ENCODE measurements around the gene CAND2. TPM values are rescaled to one million over a fixed set of nuclear protein-coding genes. Genes with fewer than 3 reads are reported as not detected.

The CAND2 gene
- total and polyA plus RNA-seq, 9 donors: 3.5 to 25.1 (median 16.6) TPM

GRCh38 chr3:12810013-12810780, 13.7 kb downstream of the CAND2 start:
- peak overlapping the region; percentile 38 for H3K4me3 ChIP-seq
- H3K36me3 ChIP-seq: no peaks in the 10 kb centered on the region
- no peaks in the 10 kb centered on the region for H3K9me3 ChIP-seq
- H3K27ac ChIP-seq: peak overlapping the region; percentile 60 to 65
- H3K27me3 ChIP-seq: no peaks in the 10 kb centered on the region
- TF ChIP-seq CTCF (IDR thresholded peaks at IDR 0.05) (peak; percentile 71 to 99 (median 91)), POLR2A (IDR thresholded peaks at IDR 0.05) (peak; percentile 47), EP300 (IDR thresholded peaks at IDR 0.05) (no peak)
- 0 to 2% (median 0%) methylated on average over 26 to 50 of the region's 50 CpGs for WGBS, 3 donors
- DNase-seq: peak; percentile 98 to 99 (median 98)
- intact Hi-C loops (cut with DNase I): no loop called here
- H3K4me1 ChIP-seq (ENCODE audit: insufficient read depth): no peaks in the 10 kb centered on the region

GRCh38 chr3:12810961-12811360, 14.5 kb downstream of the CAND2 start:
- DNase-seq: no peak
- H3K27ac ChIP-seq: peak overlapping the region in 1 of 2 donors; percentile 65
- 71 to 79% (median 77%) methylated on average over 5 of the region's 5 CpGs for WGBS, 3 donors
- no peaks in the 10 kb centered on the region for H3K4me1 ChIP-seq (ENCODE audit: insufficient read depth)
- intact Hi-C loops (cut with DNase I): no loop called here
- H3K9me3 ChIP-seq: no peaks in the 10 kb centered on the region
- H3K36me3 ChIP-seq: no peaks in the 10 kb centered on the region
- TF ChIP-seq EP300 (IDR thresholded peaks at IDR 0.05) (no peak), POLR2A (IDR thresholded peaks at IDR 0.05) (no peak), CTCF (IDR thresholded peaks at IDR 0.05) (no peak)
- no peak overlapping the region for H3K4me3 ChIP-seq
- H3K27me3 ChIP-seq: no peaks in the 10 kb centered on the region

GRCh38 chr3:12812812-12813211, 16.3 kb downstream of the CAND2 start:
- Histone ChIP-seq H3K4me1 (ENCODE audit: insufficient read depth) (no peaks in the 10 kb centered on the region), H3K9me3 (no peaks in the 10 kb centered on the region), H3K27me3 (no peaks in the 10 kb centered on the region), H3K27ac (no peak overlapping the region), H3K36me3 (no peaks in the 10 kb centered on the region), H3K4me3 (no peak overlapping the region)
- no peak for DNase-seq
- intact Hi-C loops (cut with DNase I): no loop called here
- 91 to 96% (median 92%) methylated on average over 3 of the region's 3 CpGs for WGBS, 3 donors
- no peak for TF ChIP-seq POLR2A (IDR thresholded peaks at IDR 0.05)
- no peak for TF ChIP-seq CTCF (IDR thresholded peaks at IDR 0.05)
- no peak for TF ChIP-seq EP300 (IDR thresholded peaks at IDR 0.05)

- no peak for DNase-seq
- intact Hi-C loops (cut with DNase I): no loop called here
- H3K36me3 ChIP-seq: no peaks in the 10 kb centered on the region
- H3K27me3 ChIP-seq: no peaks in the 10 kb centered on the region
- no peak overlapping the region for H3K27ac ChIP-seq
- no peaks in the 10 kb centered on the region for H3K4me1 ChIP-seq (ENCODE audit: insufficient read depth)
- WGBS, 3 donors: 91 to 96% (median 92%) methylated on average over 6 of the region's 6 CpGs
- H3K4me3 ChIP-seq: no peak overlapping the region
- H3K9me3 ChIP-seq: no peaks in the 10 kb centered on the region
- TF ChIP-seq POLR2A (IDR thresholded peaks at IDR 0.05) (no peak), EP300 (IDR thresholded peaks at IDR 0.05) (no peak), CTCF (IDR thresholded peaks at IDR 0.05) (no peak)
These were observed 17.5 kb downstream of the CAND2 start for GRCh38 chr3:12813967-12814366.
